ENCODE results near the gene PI3.

PI3 gene

DNA sequence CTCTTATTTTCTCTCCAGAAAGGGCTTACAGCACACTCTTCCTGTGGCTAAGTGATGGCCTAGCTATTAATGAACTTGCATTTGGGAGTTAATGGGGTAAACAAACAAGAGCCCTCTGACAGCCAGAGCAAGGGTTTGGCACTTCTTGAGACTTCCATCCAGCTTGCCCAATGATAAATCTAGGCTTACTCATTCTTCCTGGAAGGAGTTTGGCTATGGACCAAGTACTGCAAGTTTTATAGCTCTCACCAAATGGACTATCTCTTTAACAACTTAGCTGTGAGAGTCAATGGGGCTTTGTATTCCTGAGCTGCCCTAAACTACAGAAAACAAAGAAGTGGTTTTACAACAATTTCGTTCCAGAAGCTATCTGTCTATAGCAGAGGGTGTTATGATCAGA is 16.7 kb upstream of the PI3 start:
- TF ChIP-seq, protein P1, sequence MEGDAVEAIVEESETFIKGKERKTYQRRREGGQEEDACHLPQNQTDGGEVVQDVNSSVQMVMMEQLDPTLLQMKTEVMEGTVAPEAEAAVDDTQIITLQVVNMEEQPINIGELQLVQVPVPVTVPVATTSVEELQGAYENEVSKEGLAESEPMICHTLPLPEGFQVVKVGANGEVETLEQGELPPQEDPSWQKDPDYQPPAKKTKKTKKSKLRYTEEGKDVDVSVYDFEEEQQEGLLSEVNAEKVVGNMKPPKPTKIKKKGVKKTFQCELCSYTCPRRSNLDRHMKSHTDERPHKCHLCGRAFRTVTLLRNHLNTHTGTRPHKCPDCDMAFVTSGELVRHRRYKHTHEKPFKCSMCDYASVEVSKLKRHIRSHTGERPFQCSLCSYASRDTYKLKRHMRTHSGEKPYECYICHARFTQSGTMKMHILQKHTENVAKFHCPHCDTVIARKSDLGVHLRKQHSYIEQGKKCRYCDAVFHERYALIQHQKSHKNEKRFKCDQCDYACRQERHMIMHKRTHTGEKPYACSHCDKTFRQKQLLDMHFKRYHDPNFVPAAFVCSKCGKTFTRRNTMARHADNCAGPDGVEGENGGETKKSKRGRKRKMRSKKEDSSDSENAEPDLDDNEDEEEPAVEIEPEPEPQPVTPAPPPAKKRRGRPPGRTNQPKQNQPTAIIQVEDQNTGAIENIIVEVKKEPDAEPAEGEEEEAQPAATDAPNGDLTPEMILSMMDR (IDR thresholded peaks at IDR 0.05; ENCODE audit: low read depth, low read length), result no peak
- in situ Hi-C loops (cut with HindIII; ENCODE audit: low sequenced_read_pairs), result no loop called here
- peak; percentile 71 for DNase-seq (ENCODE audit: low read depth, low spot score)

GRCh38 chr20:45163083-45163803 is 11.5 kb upstream of the PI3 start:
- TF ChIP-seq, protein P1 (IDR thresholded peaks at IDR 0.05; ENCODE audit: low read depth, low read length), result no peak
- DNase-seq (ENCODE audit: low read depth, low spot score), result no peak
- H3K4me3 ChIP-seq (ENCODE audit: low read depth, low read length), result no peak overlapping the region
- in situ Hi-C loops (cut with HindIII; ENCODE audit: low sequenced_read_pairs), result no loop called here

More for the DNA sequence above, 16.7 kb upstream of the PI3 start:
- H3K4me3 ChIP-seq (ENCODE audit: low read depth, low read length), result no peak overlapping the region

DNA sequence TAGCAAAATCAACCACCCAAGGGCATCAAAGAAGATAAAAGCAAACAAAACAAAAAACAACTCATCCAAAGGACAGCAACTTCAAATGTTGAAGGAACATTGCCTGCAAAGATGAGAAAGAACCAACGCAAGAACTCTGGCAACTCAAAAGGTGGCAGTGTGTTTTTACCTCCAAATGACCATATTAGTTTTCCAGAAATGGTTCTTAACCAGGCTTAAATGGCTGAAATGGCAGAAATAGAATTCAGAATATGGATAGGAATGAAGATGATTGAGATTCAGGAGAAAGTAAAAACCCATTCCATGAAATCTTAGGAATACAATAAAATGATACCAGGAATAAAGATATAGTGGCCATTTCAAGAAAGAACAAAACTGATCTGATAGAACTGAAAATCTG is 9.8 kb upstream of the PI3 start:
- DNase-seq (ENCODE audit: low read depth, low spot score), result no peak
- in situ Hi-C loops (cut with HindIII; ENCODE audit: low sequenced_read_pairs), result no loop called here
- TF ChIP-seq, protein P1 (IDR thresholded peaks at IDR 0.05; ENCODE audit: low read depth, low read length), result no peak
- no peak overlapping the region for H3K4me3 ChIP-seq (ENCODE audit: low read depth, low read length)

DNA sequence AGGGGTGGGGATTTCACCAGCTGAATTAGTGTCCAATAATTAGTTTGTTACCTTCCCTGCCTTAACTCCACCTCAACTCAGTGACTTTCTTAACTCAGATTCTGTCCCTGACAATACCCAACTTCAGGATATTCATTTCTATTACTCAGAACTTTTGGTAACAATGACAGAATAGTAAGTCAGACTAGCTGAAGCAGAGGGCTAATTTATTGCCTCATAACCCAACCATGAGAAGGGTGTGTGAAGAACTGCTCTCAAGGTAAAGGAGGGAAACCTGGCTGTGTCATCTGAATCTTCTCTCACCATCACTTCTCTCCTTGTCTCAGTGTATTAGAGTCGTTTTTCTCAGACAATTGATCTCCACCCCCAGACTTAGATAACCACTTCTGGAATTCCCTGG is 1.2 kb upstream of the PI3 start:
- no peak overlapping the region for H3K4me3 ChIP-seq (ENCODE audit: low read depth, low read length)
- no peak for DNase-seq (ENCODE audit: low read depth, low spot score)
- in situ Hi-C loops (cut with HindIII; ENCODE audit: low sequenced_read_pairs), result no loop called here
- TF ChIP-seq, protein P1 (IDR thresholded peaks at IDR 0.05; ENCODE audit: low read depth, low read length), result no peak

DNA sequence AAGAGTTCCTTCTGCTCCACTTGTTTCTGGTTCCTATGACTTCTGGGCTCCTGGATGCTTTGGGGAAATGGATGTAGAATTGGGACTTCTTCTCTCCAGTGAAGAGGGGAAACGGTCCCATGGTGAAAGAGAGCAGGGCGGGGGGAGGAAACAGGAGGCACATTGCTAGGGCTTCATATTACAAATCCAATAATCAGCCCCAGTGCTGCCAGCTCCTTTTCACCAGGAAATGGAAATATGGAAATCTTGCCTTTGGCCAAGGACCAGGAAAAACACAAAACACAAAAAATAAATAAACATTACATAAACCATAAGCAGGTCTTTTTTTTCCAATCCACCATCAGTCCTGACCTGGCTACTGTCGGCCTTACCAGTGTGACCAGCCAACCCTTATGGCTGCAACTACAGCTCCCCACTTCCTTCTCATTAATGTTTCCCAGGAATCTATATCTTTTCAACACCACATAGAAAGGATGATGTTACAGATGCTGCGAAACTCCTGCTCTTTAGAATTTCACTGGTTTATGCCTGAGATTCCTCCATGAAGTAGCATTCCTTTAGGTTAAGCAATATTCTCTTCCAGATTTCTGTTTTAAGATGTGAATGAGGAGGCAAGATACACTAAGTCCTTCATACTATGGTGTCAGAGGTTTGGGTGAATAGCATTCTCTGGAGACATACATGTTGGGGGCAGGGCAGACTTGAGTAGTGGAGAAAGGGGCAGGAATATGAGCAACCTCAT is 2.0 kb downstream of the PI3 start:
- TF ChIP-seq, protein P1 (IDR thresholded peaks at IDR 0.05; ENCODE audit: low read depth, low read length), result no peak
- no peak overlapping the region for H3K4me3 ChIP-seq (ENCODE audit: low read depth, low read length)
- in situ Hi-C loops (cut with HindIII; ENCODE audit: low sequenced_read_pairs), result no loop called here
- DNase-seq (ENCODE audit: low read depth, low spot score), result no peak

DNA sequence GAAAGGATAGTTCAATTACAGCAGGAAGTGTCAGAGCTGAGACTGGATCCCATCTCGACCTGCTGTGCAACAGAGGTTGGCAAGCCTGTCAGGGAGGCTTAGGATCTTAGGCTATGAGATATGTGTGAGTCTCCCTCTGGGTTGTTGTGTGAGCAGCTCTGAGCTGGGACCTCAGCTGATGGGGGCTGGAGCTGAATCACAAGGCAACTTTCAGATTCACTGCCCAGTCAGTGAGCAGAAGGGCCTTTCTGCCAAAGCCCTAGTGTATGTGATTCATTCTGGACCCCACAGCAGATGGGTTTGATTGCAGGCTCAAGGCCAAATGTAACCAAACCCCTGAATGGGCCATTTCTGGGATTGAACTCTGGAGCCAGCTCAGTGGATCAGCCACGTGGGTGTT is 4.5 kb downstream of the PI3 start:
- no peak for DNase-seq (ENCODE audit: low read depth, low spot score)
- in situ Hi-C loops (cut with HindIII; ENCODE audit: low sequenced_read_pairs), result no loop called here
- TF ChIP-seq, protein P1 (IDR thresholded peaks at IDR 0.05; ENCODE audit: low read depth, low read length), result no peak
- no peak overlapping the region for H3K4me3 ChIP-seq (ENCODE audit: low read depth, low read length)

Measured in astrocyte of the spinal cord (primary cell).